ENCODE data around the gene ABHD4.
"Not testable (repeated sequence)": the region's sequence is repeated elsewhere in the genome, so short reads cannot be mapped to it uniquely, and the experiment has no call there.

The ABHD4 gene

GRCh38 chr14:22565391-22565945, 32.6 kb upstream of the ABHD4 start:
- CTCF ChIA-PET = interaction anchor here (0.9 to 23.7 kb wide), 13 partner anchors 9 to 315 kb away, joined by 3 to 395 read pairs (median 3); no protein-coding TSS in a partner anchor
- TF ChIP-seq, protein P1, sequence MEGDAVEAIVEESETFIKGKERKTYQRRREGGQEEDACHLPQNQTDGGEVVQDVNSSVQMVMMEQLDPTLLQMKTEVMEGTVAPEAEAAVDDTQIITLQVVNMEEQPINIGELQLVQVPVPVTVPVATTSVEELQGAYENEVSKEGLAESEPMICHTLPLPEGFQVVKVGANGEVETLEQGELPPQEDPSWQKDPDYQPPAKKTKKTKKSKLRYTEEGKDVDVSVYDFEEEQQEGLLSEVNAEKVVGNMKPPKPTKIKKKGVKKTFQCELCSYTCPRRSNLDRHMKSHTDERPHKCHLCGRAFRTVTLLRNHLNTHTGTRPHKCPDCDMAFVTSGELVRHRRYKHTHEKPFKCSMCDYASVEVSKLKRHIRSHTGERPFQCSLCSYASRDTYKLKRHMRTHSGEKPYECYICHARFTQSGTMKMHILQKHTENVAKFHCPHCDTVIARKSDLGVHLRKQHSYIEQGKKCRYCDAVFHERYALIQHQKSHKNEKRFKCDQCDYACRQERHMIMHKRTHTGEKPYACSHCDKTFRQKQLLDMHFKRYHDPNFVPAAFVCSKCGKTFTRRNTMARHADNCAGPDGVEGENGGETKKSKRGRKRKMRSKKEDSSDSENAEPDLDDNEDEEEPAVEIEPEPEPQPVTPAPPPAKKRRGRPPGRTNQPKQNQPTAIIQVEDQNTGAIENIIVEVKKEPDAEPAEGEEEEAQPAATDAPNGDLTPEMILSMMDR (IDR thresholded peaks at IDR 0.05; ENCODE audit: insufficient read depth, low read length, missing control alignments) = no peak
- POLR2A ChIA-PET = no interaction called here
- no peak overlapping the region for H3K4me3 ChIP-seq (ENCODE audit: low read depth, low read length)
- no peak for DNase-seq (ENCODE audit: low read depth, low spot score)

- CTCF ChIA-PET = interaction anchor here (1.2 to 23.7 kb wide), 8 partner anchors 10 to 307 kb away, joined by 3 to 395 read pairs (median 24); no protein-coding TSS in a partner anchor
- POLR2A ChIA-PET; DNase-seq (ENCODE audit: low read depth, low spot score); H3K4me3 ChIP-seq (ENCODE audit: low read depth, low read length): not testable (repeated sequence)
Measured at GRCh38 chr14:22566266-22566665, 31.8 kb upstream of the ABHD4 start.

GRCh38 chr14:22566845-22567244, 31.3 kb upstream of the ABHD4 start:
- POLR2A ChIA-PET = no interaction called here
- CTCF ChIA-PET = interaction anchor here (1.2 to 23.7 kb wide), 6 partner anchors 11 to 286 kb away, joined by 3 to 395 read pairs (median 72); no protein-coding TSS in a partner anchor
- no peak for DNase-seq (ENCODE audit: low read depth, low spot score)
- no peak overlapping the region for H3K4me3 ChIP-seq (ENCODE audit: low read depth, low read length)
- TF ChIP-seq, protein P1 (IDR thresholded peaks at IDR 0.05; ENCODE audit: insufficient read depth, low read length, missing control alignments) = no peak

GRCh38 chr14:22567437-22567836, 30.7 kb upstream of the ABHD4 start:
- ChIA-PET CTCF (interaction anchor here (1.2 to 23.7 kb wide), 6 partner anchors 11 to 285 kb away, joined by 3 to 395 read pairs (median 72); no protein-coding TSS in a partner anchor), POLR2A (no interaction called here)
- no peak overlapping the region for H3K4me3 ChIP-seq (ENCODE audit: low read depth, low read length)
- TF ChIP-seq, protein P1 (IDR thresholded peaks at IDR 0.05; ENCODE audit: insufficient read depth, low read length, missing control alignments) = no peak
- DNase-seq (ENCODE audit: low read depth, low spot score) = no peak

DNA sequence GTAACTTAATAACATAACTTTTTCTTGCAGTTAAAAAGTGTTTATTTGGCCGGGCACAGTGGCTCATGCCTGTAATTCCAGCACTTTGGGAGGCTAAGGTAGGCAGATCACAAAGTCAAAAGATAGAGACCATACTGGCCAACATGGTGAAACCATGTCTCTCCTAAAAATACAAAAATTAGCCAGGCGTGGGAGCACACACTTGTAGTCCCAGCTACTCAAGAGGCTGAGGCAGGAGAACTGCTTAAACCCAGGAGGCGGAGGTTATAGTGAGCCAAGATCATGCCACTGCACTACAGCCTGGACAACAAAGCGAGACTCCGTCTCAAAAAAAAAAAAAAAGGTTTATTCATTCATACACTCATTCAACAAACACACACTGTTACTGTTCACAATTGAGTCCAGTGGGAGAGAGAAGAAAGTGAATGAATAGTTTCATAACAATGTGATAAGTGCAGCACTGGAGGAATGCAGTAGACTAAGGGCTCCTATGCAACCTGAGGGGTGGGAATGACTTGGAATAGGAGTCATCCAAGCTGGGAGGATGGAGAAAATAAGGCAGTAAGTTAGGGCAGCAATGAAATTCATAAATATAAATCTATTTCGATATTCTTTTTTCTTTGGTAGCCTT, 28.9 kb upstream of the ABHD4 start:
- CTCF ChIA-PET = interaction anchor here (0.6 to 16.3 kb wide), 42 partner anchors 8 to 424 kb away, joined by 3 to 299 read pairs (median 10); partner anchors contain the start of genes ABHD4, DAD1, MMP14 and OXA1L
- TF ChIP-seq, protein P1 (IDR thresholded peaks at IDR 0.05; ENCODE audit: insufficient read depth, low read length, missing control alignments) = no peak
- DNase-seq (ENCODE audit: low read depth, low spot score) = no peak
- POLR2A ChIA-PET = no interaction called here
- H3K4me3 ChIP-seq (ENCODE audit: low read depth, low read length) = no peak overlapping the region

- no peak overlapping the region for H3K4me3 ChIP-seq (ENCODE audit: low read depth, low read length)
- POLR2A ChIA-PET = interaction anchor here (0.7 kb wide), 2 partner anchors 9 to 84 kb away, joined by 3 read pairs; no protein-coding TSS in a partner anchor
- TF ChIP-seq, protein P1 (IDR thresholded peaks at IDR 0.05; ENCODE audit: insufficient read depth, low read length, missing control alignments) = no peak
- CTCF ChIA-PET = interaction anchor here (0.6 to 16.3 kb wide), 83 partner anchors 9 to 426 kb away, joined by 3 to 299 read pairs (median 6); partner anchors contain the start of genes ABHD4, DAD1, HAUS4 and MMP14
- DNase-seq (ENCODE audit: low read depth, low spot score) = no peak
Measured at GRCh38 chr14:22569737-22570131, 28.4 kb upstream of the ABHD4 start.
